Stimulated activated naive CD8-positive, alpha-beta T cell treated with anti-CD3 and anti-CD28 coated beads, Interleukin-15, Interleukin-2, amounts not matched to agents 100 U/mL and 50 U/mL, for 24 hours (primary cell): ENCODE measurements around the gene ANO4.
"Not testable (repeated sequence)": the region's sequence is repeated elsewhere in the genome, so short reads cannot be mapped to it uniquely, and the experiment has no call there.

Source experiments
- ATAC-seq: fragments of 150-1000 bp; cut with Tn5 transposase; one replicate; pipeline ENCODE4 v1.10.0; 2021
- DNase-seq: peaks from one replicate; pipeline ENCODE4 v3.0.0; 2021

Gene ANO4

DNA sequence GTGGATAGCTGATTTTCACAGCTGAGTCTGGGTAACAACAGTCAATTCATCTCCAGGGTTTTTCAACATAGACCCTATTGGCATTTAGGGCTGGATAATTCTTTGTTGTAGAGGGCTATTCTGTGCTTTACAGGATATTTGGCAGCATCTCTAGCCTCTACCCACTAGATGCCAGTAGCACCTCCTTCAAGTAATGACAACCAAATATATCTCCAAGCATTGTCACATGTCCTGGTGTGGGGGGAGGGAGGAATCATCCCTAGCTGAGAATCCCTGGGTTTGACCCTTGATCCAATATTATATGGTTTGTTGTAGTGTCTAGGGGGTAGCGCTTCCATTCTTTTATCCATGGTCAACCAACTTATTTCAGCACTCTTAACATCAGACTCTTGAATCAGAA is 157.2 kb downstream of the ANO4 start:
- ATAC-seq (no peak), DNase-seq (no peak)

DNA sequence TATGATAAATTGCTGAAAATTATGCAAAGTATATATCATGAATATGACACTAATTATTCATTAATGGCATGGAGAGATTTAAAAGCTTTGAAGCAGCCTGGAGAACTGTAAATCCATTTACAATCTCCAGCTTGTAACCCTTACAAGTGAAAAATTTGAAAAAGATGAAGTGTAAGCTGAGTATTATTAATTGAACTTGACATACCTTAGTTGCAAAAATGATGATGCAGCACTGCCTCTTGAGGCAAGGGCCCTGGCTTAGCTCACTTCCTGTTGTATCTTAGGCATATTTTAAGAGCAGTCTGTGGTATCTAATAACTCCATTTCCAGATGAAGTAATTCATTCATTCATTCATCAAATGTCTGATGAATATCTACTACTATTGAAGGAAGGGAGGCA is 158.6 kb downstream of the ANO4 start:
- ATAC-seq (no peak), DNase-seq (no peak)

DNA sequence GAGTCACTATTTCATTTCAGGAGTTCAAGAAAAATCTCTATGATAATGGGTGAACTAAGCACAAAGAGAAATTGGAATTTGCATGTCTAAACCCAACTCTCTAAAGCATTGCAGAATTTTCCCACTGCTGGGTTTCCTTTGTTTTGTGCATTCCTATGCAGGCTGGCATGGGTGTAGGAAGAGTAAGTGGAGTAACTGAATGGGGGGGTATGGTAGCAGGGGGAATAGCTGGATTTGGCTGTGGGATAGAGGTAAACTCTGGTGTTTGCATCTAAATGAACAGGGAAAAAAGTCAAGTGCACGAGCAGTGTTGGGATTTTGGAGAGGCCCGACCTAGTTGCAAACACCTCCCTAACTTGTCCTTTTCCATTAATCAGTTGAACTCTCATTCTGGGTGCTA is 159.1 kb downstream of the ANO4 start:
- no peak for DNase-seq
- no peak for ATAC-seq

GRCh38 chr12:100954118-100954517 is 159.5 kb downstream of the ANO4 start:
- ATAC-seq, result no peak
- DNase-seq, result no peak

GRCh38 chr12:100955139-100955538 is 160.6 kb downstream of the ANO4 start:
- no peak for ATAC-seq
- DNase-seq, result no peak

DNA sequence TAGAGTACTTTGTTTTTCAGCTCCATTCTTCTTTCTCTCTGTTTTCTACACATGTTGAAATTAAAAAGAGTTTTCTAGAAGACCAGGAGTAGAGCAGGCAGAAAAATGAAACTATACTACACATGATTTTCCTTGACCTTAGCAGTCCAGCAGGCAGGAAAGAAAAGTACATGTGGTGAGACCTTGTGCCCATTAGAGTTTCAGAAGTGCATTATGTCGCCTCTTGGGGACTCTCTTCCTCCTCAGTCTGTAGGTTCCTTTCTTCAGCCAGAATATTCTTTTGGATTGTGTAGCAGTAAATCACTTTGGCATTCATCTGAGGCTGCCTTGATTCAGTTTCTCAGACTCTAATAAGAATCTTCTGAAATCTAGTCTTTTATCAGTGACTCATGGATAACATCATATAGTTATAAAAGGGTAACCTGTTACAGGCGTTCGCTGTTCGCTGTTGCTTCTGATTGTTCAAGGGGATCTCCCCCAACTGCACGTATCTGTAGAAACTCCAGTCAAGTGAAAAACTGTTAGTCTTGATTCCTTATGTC is 161.8 kb downstream of the ANO4 start:
- no peak for ATAC-seq
- no peak for DNase-seq

DNA sequence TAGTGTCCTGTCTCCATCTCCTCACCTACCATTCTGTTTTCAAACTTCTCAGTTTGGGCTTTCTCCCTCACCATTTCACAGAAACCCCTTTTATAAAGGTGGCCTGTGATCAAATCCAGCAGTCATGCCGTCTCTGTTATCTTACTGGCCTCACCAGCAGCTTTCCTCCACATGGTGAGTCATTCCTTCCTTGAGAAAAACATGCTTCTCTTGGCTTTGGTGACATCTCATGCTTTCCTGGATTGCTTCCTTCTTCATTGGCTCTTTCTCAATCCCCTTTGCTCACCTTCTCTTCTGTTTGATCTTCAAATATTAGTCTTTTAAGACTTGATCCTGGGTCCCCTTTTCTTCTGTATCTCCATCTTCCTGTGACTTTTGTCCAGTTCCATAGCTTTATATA is 164.9 kb downstream of the ANO4 start:
- ATAC-seq (no peak), DNase-seq (no peak)

DNA sequence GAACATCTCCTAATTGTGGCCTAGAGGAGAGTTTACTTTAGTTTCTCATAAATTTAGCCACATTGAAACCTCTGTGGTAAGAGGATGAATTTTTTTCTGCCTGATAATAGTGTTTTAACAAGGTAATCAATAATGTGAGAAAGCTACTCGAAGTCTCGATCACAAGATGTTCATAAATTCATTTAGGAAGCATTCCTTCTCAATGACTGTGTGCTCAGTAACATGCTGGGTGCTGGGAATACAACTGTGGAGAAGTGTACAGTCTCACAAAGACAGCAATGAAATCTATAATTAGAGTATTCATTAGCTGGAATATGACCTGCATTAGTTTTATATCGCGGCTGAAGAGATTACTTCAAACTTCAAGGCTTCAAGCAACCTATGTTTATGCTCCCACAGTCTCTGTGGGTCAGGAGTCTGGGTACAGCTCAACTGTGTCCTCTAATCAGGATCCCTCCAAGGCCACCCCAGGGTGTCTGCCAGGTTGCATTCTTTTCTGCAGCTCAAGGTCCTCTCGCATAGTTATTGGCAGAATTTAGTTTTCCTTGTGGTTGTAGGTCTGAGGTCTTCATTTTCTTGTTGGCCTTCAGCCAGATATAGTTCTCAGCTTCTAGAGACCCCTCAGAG is 167.6 kb downstream of the ANO4 start:
- DNase-seq (no peak), ATAC-seq (no peak)

- no peak for ATAC-seq
- no peak for DNase-seq
Observed at GRCh38 chr12:100963381-100963780, 168.8 kb downstream of the ANO4 start.

DNA sequence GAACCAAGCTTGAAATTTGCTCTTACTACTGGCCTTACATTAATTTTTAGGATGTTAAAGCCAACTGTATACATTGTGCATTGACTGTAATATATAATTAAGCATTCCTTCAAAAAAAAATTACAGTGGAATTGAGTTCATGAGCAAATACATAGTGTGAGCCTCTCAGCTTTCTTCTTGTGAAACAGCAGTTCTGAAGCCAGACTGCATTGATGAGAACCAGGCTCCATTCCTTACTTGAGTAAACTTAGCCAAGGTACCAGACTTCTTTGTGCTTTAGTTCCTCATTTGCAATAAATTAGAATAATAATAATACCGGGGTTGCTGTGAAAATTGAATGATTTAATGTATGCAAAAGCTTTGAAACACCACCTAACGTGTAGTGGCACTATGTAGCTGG is 169.5 kb downstream of the ANO4 start:
- no peak for ATAC-seq
- DNase-seq, result no peak

DNA sequence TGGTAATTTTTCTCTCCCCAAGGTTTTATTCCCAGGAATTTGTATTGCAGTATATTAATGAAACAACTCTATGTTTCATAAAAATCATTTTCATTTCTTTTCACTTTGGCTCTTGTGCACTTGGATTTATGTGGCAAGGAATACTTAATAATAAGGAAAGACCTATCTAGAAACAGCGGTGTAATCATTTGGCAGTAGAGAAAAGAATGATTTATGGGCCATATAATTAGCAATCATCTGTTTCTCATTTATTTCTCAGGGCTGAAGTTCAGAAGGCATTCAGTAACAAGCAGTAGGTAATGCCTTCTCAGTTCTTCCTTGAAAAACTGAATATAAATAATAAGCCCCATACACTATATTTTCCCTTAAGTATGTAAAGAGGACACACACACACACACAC is 172.6 kb downstream of the ANO4 start:
- DNase-seq (no peak), ATAC-seq (no peak)

- no peak for ATAC-seq
- DNase-seq, result no peak
Observed at GRCh38 chr12:100970894-100971293, 176.3 kb downstream of the ANO4 start.

- no peak for DNase-seq
- no peak for ATAC-seq
Observed at GRCh38 chr12:100972121-100972520, 177.5 kb downstream of the ANO4 start.

GRCh38 chr12:100974341-100974740 is 179.8 kb downstream of the ANO4 start:
- DNase-seq, result no peak
- ATAC-seq, result no peak

GRCh38 chr12:100974747-100975146 is 180.2 kb downstream of the ANO4 start:
- DNase-seq (no peak), ATAC-seq (no peak)

DNA sequence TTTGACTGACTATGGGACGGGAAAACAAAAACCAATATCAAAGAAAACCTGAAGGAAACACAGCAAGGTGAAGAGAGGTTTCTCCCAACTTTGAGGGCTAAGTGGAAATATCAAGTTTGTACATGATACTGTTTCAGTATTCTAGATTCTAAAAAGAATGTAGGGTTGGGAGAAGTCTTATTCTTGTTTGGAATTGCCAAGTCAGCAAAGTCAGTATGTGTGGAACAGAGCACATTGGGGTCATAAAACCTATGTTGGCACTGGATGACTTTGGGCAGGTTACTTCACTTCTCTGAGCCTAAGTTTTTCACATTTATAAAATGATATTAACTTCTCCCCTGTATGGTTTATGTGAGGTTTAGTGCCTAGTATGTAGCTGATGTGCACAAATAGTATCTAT is 182.2 kb downstream of the ANO4 start:
- ATAC-seq, result no peak
- DNase-seq, result no peak

DNA sequence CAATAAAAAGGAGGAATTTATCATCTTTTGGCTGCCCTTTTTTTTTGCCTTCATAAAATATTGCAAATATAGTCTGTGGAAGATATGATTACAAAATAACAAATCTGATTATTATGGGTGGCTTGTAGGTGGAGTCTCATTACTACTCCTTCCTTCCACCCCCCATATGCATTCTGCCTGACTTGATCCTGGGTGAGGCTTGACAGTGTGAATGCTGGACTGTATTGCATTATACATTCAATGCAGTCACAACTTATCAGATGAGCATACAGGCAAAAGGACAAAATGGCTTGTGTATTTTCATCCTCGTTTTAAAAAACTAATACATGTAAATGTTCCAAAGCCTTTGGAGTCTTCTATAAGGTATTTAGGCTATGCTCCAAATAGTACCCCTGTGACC is 186.3 kb downstream of the ANO4 start:
- no peak for ATAC-seq
- DNase-seq, result no peak

GRCh38 chr12:100982511-100983183 is 188.1 kb downstream of the ANO4 start:
- DNase-seq, result no peak
- ATAC-seq, result no peak

- DNase-seq (no peak), ATAC-seq (no peak)
Observed at GRCh38 chr12:100984796-100985195, 190.2 kb downstream of the ANO4 start.

- ATAC-seq (no peak), DNase-seq (no peak)
Observed at GRCh38 chr12:100986595-100987547, 192.3 kb downstream of the ANO4 start.

- no peak for ATAC-seq
- no peak for DNase-seq
Observed at GRCh38 chr12:100987552-100988521, 193.3 kb downstream of the ANO4 start.

DNA sequence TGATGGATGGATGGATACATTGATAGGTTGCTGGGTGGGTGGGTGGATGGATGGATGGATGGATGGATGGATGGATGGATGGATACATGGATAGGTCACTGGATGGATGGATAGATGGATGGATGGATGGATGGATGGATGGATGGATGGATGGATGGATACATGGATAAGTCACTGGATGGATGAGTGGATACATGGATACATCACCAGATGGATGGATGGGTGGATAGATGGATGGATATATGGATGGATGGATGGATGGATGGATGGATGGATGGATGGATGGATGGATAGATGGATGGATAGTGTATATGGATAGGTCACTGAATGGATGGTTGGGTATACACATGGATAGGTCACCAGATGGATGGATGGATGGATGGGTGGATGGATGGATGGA is 194.9 kb downstream of the ANO4 start:
- not testable (repeated sequence) for ATAC-seq, DNase-seq
